SU-DHL-6 (cell line): ENCODE results near the gene GRM7.

ENCODE experiments used
- H2AFZ ChIP-seq: fragments of 200-600 bp; sonication (generic); 2 replicates; pipeline ENCODE4 v1.6.1; 2014; ENCODE audit warnings: low read depth, mild to moderate bottlenecking, moderate library complexity, mixed read lengths, antibody characterized with exemption, low read length; ENCODE audit not compliant: severe bottlenecking
- H3F3A ChIP-seq: fragments of 200-600 bp; shearing (Covaris generic); 2 replicates; pipeline ENCODE4 v1.6.0; 2016; ENCODE audit warnings: antibody characterized with exemption, mild to moderate bottlenecking; ENCODE audit not compliant: insufficient read depth
- H3K27ac ChIP-seq: fragments of 200-600 bp; sonication (generic); 2 replicates; pipeline ENCODE4 v1.5.1; 2016; ENCODE audit warnings: low read depth, mild to moderate bottlenecking, low read length, moderate library complexity, mixed read lengths
- H3K27me3 ChIP-seq: fragments of 200-600 bp; sonication (generic), shearing (Covaris generic); 2 replicates; pipeline ENCODE4 v1.6.0; 2014; ENCODE audit warnings: mild to moderate bottlenecking, low read length
- H3K36me3 ChIP-seq: fragments of 200-600 bp; sonication (generic); 2 replicates; pipeline ENCODE4 v1.6.1; 2014; ENCODE audit warnings: mild to moderate bottlenecking, low read length, mixed read lengths
- H3K4me2 ChIP-seq: fragments of 300-600, 200-600 bp; shearing (Covaris generic), sonication (generic); 2 replicates; pipeline ENCODE4 v1.6.0; 2014; ENCODE audit warnings: low read length, low read depth, mild to moderate bottlenecking; ENCODE audit not compliant: poor library complexity, severe bottlenecking
- H3K4me3 ChIP-seq: fragments of 200-600 bp; sonication (generic); 2 replicates; pipeline ENCODE4 v1.5.1; 2014; ENCODE audit warnings: antibody characterized with exemption, low read length, mild to moderate bottlenecking, mixed read lengths; ENCODE audit not compliant: insufficient read depth, poor library complexity, severe bottlenecking
- H3K79me2 ChIP-seq: fragments of 200-600 bp; sonication (generic); 2 replicates; pipeline ENCODE4 v1.6.1; 2014; ENCODE audit warnings: mild to moderate bottlenecking, low read length, moderate library complexity; ENCODE audit not compliant: insufficient read depth
- H3K9ac ChIP-seq: fragments of 200-600 bp; sonication (generic); 2 replicates; pipeline ENCODE4 v1.7.0; 2014; ENCODE audit warnings: mild to moderate bottlenecking, low read length
- H3K9me2 ChIP-seq: fragments of 200-600 bp; sonication (generic); replicated peaks from 2 replicates; pipeline ENCODE4 v1.6.1; 2014; ENCODE audit warnings: low read length; ENCODE audit not compliant: insufficient read depth
- H3K9me3 ChIP-seq: fragments of 200-600 bp; sonication (generic); 2 replicates; pipeline ENCODE4 v1.6.1; 2014; ENCODE audit warnings: low read length, mixed read lengths; ENCODE audit not compliant: insufficient read depth
- H4K20me1 ChIP-seq: fragments of 200-600 bp; sonication (generic); 2 replicates; pipeline ENCODE4 v1.6.1; 2014; ENCODE audit warnings: low read depth, mild to moderate bottlenecking, antibody characterized with exemption, low read length, moderate library complexity, mixed read lengths
- EZH2phosphoT487 ChIP-seq: fragments of 200-600 bp; sonication (generic), shearing (Covaris generic); conservative IDR thresholded peaks from 2 replicates; pipeline ENCODE4 v1.6.1; 2018; ENCODE audit warnings: mild to moderate bottlenecking, antibody characterized with exemption, low read length, moderate library complexity, mixed read lengths
- TF ChIP-seq, protein P1 (sequence below): fragments of 200-600 bp; sonication (generic); IDR thresholded peaks from one replicate; pipeline ENCODE4 v1.5.1; 2017; ENCODE audit warnings: antibody characterized with exemption, mild to moderate bottlenecking, low read length, moderate library complexity; ENCODE audit not compliant: insufficient read depth, poor library complexity, severe bottlenecking

The GRM7 gene

DNA sequence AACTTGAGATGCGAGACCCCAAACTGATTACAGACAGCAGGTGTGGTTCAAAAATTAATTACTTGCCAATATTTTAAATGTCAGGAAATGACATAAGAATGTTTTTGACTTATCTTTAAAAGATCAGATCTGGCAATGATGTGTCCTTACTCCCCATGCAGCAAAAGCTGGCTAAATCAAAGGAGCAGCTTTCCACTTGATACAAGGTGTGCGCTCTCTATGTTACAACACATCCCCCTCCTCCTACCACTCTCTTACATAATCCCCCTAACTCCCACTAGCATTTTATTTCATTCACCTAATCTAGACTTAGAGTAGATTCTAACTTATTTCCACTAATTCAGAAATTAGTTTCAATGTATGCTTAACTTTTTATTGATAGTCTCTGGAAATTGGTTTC lies 609.0 kb downstream of the GRM7 start:
- no peak for TF ChIP-seq EZH2phosphoT487
- TF ChIP-seq, protein P1, sequence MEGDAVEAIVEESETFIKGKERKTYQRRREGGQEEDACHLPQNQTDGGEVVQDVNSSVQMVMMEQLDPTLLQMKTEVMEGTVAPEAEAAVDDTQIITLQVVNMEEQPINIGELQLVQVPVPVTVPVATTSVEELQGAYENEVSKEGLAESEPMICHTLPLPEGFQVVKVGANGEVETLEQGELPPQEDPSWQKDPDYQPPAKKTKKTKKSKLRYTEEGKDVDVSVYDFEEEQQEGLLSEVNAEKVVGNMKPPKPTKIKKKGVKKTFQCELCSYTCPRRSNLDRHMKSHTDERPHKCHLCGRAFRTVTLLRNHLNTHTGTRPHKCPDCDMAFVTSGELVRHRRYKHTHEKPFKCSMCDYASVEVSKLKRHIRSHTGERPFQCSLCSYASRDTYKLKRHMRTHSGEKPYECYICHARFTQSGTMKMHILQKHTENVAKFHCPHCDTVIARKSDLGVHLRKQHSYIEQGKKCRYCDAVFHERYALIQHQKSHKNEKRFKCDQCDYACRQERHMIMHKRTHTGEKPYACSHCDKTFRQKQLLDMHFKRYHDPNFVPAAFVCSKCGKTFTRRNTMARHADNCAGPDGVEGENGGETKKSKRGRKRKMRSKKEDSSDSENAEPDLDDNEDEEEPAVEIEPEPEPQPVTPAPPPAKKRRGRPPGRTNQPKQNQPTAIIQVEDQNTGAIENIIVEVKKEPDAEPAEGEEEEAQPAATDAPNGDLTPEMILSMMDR, result no peak
- Histone ChIP-seq H3K4me3 (no peak overlapping the region), H3K9me2 (no peaks in the 10 kb centered on the region), H3K79me2 (no peaks in the 10 kb centered on the region), H3K9ac (no peak overlapping the region), H3K9me3 (no peaks in the 10 kb centered on the region), H4K20me1 (no peaks in the 10 kb centered on the region), H3K4me2 (no peak overlapping the region), H3K36me3 (no peaks in the 10 kb centered on the region), H3K27ac (no peak overlapping the region), H2AFZ (no peak overlapping the region), H3K27me3 (no peaks in the 10 kb centered on the region), H3F3A (no peaks in the 10 kb centered on the region)

DNA sequence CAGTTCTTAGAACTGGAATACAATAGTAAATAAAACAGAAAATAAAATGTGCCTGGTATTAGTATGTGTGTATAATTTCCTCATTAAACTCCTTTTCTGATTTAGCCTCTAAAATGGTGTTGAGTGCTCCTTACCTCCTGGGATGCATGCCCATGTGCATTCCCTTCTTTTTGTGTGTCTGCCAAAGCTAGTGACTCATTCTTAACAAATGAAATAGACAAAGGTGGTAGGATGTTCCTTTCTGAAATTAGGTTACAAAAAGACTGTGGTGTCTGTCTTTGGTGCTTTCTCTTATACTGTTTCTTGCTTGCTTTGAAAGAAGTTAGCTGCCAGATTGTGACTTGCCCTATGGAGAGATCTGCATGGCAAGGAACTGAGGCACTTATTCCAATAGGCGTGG lies 623.7 kb downstream of the GRM7 start:
- Histone ChIP-seq H3K4me3 (no peak overlapping the region), H3F3A (no peaks in the 10 kb centered on the region), H3K27me3 (no peaks in the 10 kb centered on the region), H4K20me1 (no peaks in the 10 kb centered on the region), H3K9ac (no peak overlapping the region), H2AFZ (no peak overlapping the region), H3K9me2 (no peaks in the 10 kb centered on the region), H3K79me2 (no peaks in the 10 kb centered on the region), H3K36me3 (no peaks in the 10 kb centered on the region), H3K4me2 (no peak overlapping the region), H3K9me3 (no peaks in the 10 kb centered on the region), H3K27ac (no peak overlapping the region)
- TF ChIP-seq EZH2phosphoT487, result no peak
- TF ChIP-seq, protein P1, result no peak

DNA sequence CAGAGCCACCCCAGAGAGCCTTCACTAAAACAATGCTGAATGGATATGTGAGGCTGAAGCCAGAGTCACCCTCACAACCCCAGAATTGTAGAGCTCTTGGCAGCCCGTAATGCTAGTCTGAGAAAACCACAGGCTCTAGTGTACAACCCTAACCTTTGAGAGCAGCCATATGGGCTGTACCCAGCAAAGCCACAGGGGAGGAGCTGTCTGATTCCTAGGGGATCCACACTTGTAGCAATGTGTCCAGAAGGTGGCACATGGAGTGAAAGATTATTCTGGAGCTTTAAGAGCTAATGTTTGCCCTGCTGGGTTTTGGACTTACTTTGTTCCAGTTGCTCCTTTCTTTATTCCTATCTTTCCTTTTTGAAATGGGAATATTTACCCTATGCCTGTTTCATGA lies 626.8 kb downstream of the GRM7 start:
- Histone ChIP-seq H3K9me2 (no peaks in the 10 kb centered on the region), H3K27ac (no peak overlapping the region), H3K27me3 (no peaks in the 10 kb centered on the region), H3F3A (no peaks in the 10 kb centered on the region), H3K4me2 (no peak overlapping the region), H4K20me1 (no peaks in the 10 kb centered on the region), H3K4me3 (no peak overlapping the region), H3K9me3 (no peaks in the 10 kb centered on the region), H3K36me3 (no peaks in the 10 kb centered on the region), H2AFZ (no peak overlapping the region), H3K9ac (no peak overlapping the region), H3K79me2 (no peaks in the 10 kb centered on the region)
- TF ChIP-seq EZH2phosphoT487, result no peak
- TF ChIP-seq, protein P1, result no peak

DNA sequence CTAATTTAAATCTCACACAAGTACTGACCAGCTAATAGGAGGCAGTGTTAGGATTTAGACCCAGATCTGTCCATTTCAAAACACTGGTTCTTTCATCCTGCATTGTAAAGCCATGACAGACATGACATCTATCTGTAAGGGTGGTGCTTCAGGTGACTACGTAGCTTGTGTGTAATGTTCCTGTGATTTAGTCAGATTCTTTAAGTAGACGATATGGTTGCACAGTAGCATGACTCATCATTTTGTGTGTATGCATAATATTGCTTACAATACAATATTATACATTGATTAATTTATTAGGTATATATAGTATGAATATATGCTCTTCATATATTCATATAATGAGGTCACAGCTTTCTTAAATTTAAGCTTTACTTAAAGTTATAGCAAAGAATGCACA lies 628.5 kb downstream of the GRM7 start:
- Histone ChIP-seq H3K9me2 (no peaks in the 10 kb centered on the region), H3K4me2 (no peak overlapping the region), H3F3A (no peaks in the 10 kb centered on the region), H3K9me3 (no peaks in the 10 kb centered on the region), H3K27me3 (no peaks in the 10 kb centered on the region), H3K9ac (no peak overlapping the region), H3K79me2 (no peaks in the 10 kb centered on the region), H4K20me1 (no peaks in the 10 kb centered on the region), H3K4me3 (no peak overlapping the region), H3K27ac (no peak overlapping the region), H2AFZ (no peak overlapping the region), H3K36me3 (no peaks in the 10 kb centered on the region)
- TF ChIP-seq EZH2phosphoT487, result no peak
- TF ChIP-seq, protein P1, result no peak
